Measurements from ENCODE around the gene GALNT2.

The GALNT2 gene

GRCh38 chr1:230312676-230313075 is 245.6 kb downstream of the GALNT2 start:
- no peak for DNase-seq (ENCODE audit: low read depth in 2 of 2, low spot score in 1 of 2)

GRCh38 chr1:230313453-230314141 is 246.6 kb downstream of the GALNT2 start:
- no peak for DNase-seq (ENCODE audit: low read depth in 2 of 2, low spot score in 1 of 2)

DNA sequence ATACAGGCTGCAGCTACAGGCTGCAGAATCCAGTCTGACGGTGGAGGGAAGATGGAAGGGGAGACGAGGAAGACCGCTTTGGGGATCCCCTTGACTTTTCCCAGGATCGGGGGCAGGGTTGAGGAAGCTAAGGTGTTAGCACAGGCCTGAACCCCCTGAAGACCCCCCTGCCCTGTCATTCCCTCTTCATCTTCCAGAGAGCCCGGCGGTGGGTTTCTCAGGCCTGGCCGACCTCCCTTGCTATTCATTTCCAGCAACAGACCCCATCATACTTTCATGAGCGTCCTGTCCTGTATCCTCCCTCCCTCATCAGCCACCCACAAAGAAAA is 247.1 kb downstream of the GALNT2 start:
- DNase-seq (ENCODE audit: low read depth in 2 of 2, low spot score in 1 of 2): no peak

DNA sequence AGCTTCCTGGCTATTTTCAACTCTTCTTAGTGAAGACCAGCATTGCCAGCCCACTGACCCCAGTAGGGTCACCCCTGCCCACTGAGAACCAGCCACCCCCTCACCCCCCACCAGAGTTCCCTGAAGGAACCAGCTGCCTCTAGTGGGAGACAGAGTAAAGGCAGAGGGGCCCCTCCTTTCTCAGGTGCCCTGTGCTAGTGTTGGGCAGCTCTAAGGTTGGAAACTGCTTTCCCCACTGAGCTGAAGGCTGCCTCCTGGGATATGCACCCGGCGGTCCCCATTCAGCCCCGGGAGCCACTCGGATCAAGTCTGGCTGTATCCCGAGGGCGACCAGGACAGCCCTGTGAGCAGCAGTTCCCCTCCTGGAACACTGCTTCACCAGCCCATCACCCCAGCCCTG is 248.1 kb downstream of the GALNT2 start:
- no peak for DNase-seq (ENCODE audit: low read depth in 2 of 2, low spot score in 1 of 2)

- DNase-seq (ENCODE audit: low read depth in 2 of 2, low spot score in 1 of 2): no peak
Observed at GRCh38 chr1:230316864-230317745, 250.1 kb downstream of the GALNT2 start.

DNA sequence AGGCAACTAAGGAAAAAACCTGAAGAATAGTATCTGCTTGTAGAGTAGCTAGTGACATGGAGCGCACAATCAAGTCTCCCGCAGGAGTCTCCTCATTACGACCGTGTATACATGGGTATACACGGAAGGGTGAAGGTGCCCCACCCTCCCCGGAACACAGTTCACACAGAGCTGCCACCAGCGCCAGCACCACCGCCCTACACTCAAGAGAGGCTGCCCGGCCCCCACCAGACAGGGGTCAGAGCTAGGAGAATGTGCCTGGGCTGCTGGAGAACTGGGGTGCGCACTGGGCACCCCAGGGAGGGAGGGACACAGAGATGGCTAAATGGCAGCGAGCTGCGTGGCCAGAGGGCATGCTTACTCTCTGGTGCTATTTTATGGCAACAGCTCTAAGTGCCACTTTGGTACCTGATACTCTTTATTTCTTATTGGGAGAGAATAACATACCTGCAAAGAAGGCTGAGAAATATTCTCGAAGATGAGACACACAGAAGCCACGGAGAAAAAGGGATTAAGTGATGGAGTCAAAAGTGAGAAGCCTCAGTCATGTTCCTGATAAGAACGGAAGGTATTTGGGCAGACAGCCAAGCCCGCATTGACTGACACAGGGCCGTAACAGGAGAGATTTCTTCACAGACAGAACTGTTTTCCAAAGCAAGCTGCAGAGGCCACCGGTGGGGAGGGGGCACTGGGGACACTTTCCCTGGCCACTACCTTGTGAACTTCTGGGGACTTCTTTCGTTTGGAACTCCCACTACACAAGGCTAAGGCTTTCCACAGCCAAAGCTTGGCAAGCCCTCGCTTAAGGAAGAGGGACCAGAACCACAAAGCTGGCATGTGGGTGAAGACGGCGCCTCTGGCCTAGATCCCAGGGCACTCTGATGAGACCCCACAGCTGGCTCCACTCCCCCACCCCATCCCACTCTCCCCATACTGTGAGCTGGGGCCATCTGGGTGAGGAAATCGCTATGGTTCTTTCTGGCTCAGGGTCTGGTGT is 251.1 kb downstream of the GALNT2 start:
- no peak for DNase-seq (ENCODE audit: low read depth in 2 of 2, low spot score in 1 of 2)

DNA sequence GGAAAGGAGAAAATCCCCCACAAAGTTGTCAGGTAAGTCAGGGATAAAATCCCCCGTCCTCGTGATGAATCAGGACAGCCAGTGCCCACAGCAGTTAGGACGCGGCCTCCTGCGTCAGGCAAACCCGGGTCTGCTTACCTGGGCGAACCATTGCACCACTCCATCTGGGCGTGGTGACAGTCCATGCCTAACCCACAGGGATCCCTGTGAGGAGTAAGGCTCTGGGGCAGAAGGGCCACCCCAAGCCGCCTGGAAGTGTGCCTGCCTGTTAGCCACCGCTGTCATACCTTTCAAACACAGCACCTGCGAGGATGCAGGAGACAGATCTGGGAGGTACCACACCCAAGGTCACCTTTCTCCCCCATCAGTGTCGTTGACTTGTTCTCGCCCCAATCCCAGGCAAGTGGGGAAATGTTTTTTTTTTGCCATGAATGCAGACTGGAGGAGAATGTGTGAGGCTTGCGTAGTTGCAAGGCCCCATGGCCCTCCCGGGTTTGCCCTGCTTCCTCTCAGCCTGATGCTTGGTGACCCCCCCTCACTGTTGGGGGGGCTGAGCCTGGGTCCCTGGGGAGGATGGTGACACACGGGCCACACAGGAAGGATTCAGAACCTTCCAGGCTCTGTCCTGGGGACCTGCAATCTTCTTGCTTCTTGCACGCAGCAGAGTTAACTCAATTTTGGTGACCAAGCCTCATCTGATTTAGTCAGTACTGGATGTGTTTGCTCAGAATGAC is 252.1 kb downstream of the GALNT2 start:
- no peak for DNase-seq (ENCODE audit: low read depth in 2 of 2, low spot score in 1 of 2)

- DNase-seq (ENCODE audit: low read depth in 2 of 2, low spot score in 1 of 2): no peak
Observed at GRCh38 chr1:230320804-230321203, 253.8 kb downstream of the GALNT2 start.

DNA sequence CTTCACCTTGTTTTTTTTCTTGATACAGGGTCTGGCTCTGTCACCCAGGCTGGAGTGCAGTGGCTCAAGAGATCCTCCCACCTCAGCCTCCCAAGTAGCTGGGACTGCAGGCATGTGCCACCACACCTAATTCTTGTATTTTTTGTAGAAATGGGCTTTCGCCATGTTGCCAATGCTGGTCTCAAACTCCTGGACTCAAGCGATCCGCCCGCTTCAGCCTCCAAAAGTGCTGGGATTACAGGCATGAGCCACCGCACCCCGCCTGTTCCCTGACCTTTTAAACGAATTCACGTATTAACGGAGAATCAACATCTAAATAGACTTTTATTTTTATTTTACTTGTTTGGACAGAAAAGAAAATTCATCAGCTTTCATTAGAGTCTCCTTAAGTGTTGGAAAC is 254.3 kb downstream of the GALNT2 start:
- no peak for DNase-seq (ENCODE audit: low read depth in 2 of 2, low spot score in 1 of 2)

GRCh38 chr1:230321741-230322420 is 254.8 kb downstream of the GALNT2 start:
- DNase-seq (ENCODE audit: low read depth in 2 of 2, low spot score in 1 of 2): no peak

DNA sequence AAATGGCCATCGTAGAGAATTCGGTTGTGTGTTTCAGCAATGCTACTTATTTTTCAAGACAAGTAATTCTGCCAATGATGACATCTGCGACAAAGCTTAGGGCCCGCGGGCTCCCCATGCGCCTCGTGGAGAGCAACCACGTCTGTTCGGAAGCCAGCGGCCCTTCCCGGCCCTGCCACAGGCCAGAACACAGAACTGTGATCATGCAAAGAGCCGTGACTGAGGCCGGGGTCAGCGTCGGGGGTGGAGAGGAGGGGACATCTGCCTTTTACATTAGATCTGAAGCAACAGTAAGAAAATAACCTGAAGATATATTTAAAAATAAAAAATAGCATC is 255.4 kb downstream of the GALNT2 start:
- DNase-seq (ENCODE audit: low read depth in 2 of 2, low spot score in 1 of 2): no peak

- DNase-seq (ENCODE audit: low read depth in 2 of 2, low spot score in 1 of 2): no peak
Observed at GRCh38 chr1:230322967-230323547, 256.0 kb downstream of the GALNT2 start.

GRCh38 chr1:230323686-230324085 is 256.6 kb downstream of the GALNT2 start:
- DNase-seq (ENCODE audit: low read depth in 2 of 2, low spot score in 1 of 2): no peak

DNA sequence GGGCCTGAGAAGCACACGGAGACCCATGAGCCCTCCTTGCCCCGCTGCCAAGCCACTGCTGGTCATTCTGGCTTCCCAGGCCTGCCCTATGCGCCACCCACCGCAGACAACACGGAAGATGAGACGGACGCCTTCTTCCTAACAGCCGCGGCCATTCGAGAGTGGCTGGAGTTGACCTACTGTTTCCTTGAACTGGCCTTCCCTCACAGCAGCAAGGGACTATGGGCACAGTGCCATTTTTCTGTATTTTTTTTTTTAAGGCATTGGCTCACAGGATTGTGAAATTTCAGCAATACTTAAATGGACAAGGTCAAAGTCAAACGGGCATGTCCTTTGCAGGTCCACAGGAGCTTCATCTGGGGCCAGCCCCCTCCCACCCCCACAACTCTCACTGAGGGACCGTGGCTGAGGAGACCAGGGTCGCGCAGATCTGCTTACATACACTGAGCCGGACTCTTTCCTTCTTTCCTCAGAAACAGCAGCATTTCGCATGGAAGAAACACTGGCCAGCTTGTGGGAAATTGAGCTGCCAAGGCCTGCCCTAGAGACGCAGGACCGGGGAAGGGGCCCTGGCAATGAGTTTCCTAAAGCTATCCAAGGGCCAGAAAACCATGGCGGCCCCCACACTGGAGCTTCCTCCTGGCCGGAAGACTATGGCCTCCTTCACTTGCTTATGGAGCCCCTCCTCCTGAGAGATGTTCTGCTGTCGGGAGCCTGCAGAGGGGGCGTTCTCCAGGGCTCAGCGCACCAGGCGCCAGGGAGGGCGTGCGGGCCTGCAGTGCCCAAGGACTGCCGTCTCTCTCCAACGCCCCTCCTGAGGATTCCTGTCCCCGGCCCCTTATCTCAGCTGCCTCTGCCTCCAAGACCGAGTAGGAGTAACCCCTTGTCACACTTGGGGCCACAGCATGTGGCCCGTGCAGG is 260.2 kb downstream of the GALNT2 start:
- DNase-seq (ENCODE audit: low read depth in 2 of 2, low spot score in 1 of 2): no peak

- DNase-seq (ENCODE audit: low read depth in 2 of 2, low spot score in 1 of 2): no peak
Observed at GRCh38 chr1:230327892-230328284, 260.9 kb downstream of the GALNT2 start.

DNA sequence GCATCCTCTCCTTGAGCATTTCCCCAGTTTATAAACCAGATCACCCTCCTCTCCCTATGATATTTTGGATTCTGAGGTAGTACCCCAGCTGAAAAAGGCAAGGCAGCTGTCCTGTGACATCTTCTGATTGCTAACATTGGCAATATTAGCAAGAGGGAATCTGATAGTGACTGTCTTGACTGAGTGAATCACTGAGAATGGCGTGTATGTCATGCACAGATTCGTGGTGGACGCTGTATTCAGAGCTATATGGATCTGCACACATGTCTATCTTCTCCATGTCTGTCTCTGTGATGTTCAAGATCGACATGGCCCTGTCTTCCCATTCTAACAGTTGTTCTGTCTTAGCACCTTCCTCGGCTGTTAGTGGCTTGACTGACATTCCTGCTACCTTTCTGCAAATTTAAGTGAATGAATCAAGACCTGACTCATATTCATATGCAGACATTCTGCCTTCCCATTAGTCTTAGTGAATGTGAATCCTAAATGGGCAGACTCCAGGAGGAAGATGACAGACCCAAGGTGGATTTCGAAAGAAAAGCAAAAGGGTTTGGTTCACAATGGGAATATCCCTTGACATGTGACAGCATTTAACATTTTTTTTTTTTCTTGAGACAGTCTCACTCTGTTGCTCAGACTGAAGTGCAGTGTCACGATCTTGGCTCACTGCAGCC is 261.4 kb downstream of the GALNT2 start:
- DNase-seq (ENCODE audit: low read depth in 2 of 2, low spot score in 1 of 2): no peak

- no peak for DNase-seq (ENCODE audit: low read depth in 2 of 2, low spot score in 1 of 2)
Observed at GRCh38 chr1:230330157-230330556, 263.1 kb downstream of the GALNT2 start.
